Measurements from ENCODE around the gene FAM76B.
"Not testable (repeated sequence)": the region's sequence is repeated elsewhere in the genome, so short reads cannot be mapped to it uniquely, and the experiment has no call there.

FAM76B gene

GRCh38 chr11:95789506-95790122, at the start of gene FAM76B:
Gene FAM76B (minus strand): TSS chr11:95789782. CDS start chr11:95789478, 304 bp downstream.
- peak; percentile 64 for DNase-seq

DNA sequence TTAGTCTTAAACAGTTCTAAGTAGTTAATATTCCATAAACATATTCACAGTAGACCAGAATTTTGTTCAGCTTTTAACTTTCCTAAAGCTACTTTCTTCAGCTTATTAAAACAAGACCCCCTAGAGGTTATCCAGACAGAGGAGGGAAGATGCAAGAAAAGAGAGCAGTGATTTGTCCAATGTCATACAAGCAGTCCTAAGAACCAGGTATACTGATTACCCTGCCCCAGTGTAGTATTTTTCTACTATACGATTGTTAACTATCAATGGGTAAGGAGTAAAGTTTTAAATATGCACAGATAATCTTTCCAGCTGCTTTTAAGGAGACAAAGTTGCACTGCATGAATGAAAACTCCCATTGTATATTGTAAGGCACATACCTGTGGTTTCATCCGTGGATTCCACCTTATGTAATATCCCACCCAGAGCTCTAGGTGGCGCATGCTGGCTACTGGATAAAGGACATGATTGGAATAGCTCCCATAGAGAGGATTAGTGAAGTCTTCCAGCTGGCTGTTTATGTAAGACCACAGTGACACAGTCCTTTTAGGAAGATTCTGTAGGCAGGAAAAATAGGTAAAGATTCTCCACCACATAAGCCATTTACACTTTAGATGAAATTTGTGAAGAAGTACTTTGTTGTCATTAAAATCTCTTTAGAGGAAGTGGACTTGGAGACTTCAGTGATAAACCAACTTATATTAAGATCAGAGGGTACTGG, 46.3 kb upstream of the FAM76B start:
- no peak for DNase-seq

GRCh38 chr11:95835351-95835750, 45.8 kb upstream of the FAM76B start:
- no peak for DNase-seq

DNA sequence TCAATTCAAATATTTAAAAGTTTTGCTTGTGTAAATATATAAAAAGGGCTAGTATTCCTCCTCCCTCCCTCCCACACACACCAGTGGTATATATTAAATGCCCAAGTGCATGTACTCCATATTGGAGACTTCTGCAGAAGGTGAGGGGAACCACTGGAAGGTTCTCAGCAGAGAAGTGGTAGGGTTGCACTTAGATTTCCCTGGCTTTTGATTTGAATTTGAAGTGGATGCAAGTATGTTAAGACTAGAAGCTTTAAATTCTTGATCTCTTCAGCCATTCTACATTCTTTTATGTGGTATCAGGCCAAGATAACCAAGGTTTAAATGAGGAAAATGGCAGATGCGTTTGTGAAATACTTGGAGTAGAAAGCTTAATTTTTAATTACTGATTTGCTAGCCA, 43.8 kb upstream of the FAM76B start:
- DNase-seq, result no peak

- no peak for DNase-seq
Observed at GRCh38 chr11:95832763-95833162, 43.2 kb upstream of the FAM76B start.

GRCh38 chr11:95831198-95831883, 41.8 kb upstream of the FAM76B start:
- no peak for DNase-seq

- no peak for DNase-seq
Observed at GRCh38 chr11:95829580-95830259, 40.1 kb upstream of the FAM76B start.

DNA sequence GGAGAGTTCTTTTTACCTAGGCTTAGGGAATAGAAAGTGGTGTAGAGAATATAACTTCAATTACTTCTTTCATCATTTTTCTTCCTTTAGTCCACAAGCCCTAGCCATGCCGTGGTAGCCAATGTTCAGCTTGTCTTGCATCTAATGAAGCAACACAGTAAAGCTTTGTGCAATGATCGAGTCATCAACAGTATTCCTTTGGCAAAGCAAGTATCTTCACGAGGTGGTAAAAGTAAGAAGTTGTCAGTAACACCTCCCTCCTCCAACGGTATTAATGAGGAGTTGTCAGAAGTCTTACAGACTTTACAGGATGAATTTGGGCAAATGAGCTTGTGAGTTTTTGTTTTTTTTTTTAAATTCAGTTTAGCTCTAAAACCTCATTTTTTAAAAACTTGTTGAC, 38.1 kb upstream of the FAM76B start:
- DNase-seq, result no peak

DNA sequence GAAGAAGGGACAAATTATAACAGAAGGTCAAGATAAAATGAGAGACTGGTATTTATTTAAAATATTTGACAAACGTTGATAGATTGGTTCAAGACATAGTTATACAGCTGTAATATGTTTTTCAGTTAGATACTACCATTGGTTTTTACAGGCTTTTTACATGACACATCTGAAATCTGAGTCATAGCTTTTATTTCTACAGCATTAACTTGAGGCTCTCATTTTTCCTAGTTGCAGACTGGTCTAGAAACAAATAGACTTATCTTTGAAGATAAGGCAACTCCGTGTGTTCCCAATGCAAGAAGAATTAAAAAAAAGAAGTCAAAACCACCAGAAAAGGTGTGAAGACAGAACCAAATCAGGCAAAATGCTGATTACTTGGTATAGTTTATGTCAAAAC, 32.1 kb upstream of the FAM76B start:
- DNase-seq, result no peak

DNA sequence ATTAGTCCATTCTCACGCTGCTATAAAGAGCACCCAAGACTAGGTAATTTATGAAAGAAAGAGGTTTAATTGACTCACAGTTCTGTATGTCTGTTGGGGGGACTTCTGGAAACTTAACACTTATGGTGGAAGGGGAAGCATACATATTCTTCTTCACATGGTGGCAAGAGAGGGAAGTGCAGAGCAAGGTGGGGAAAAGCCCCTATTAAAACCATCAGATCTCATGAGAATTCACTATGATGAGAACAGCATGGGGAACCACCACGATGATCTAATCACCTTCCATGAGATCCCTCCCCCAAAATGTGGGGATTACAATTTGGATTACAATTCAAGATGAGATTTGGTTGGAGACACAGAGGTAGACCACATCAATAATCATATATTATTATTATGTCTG, 26.5 kb upstream of the FAM76B start:
- DNase-seq, result no peak

DNA sequence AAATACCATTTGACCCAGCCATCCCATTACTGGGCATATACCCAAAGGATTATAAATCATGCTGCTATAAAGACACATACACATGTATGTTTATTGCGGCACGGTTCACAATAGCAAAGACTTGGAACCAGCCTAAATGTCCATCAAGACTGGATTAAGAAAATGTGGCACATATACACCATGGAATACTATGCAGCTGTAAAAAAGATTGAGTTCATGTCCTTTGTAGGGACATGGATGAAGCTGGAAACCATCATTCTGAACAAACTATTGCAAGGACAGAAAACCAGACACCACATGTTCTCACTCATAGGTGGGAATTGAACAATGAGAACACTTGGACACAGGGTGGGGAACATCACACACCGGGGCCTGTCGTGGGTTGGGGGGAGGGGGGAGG, 21.5 kb upstream of the FAM76B start:
- DNase-seq, result not testable (repeated sequence)

GRCh38 chr11:95806464-95806863, 16.9 kb upstream of the FAM76B start:
- not testable (repeated sequence) for DNase-seq

- no peak for DNase-seq
Observed at GRCh38 chr11:95805869-95806268, 16.3 kb upstream of the FAM76B start.

DNA sequence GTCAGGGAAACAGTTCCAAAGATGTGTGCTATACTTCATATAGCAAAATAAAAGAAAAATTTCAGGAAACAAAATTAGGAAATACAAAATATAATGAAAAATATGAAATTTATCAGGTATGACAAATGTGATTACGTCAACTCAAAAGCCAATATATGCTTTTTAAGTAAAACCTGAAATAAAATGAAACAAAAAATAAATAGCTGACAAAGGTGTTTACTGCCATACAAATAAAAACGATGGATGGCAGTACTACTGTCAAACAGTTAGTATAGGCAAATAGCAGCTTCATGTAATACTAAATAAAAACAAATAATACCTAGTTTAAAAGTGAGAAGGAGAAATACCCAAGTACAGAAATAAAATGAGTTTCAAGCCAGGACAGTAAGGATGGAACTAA, 14.4 kb upstream of the FAM76B start:
- DNase-seq, result no peak

- no peak for DNase-seq
Observed at GRCh38 chr11:95802806-95803205, 13.2 kb upstream of the FAM76B start.

DNA sequence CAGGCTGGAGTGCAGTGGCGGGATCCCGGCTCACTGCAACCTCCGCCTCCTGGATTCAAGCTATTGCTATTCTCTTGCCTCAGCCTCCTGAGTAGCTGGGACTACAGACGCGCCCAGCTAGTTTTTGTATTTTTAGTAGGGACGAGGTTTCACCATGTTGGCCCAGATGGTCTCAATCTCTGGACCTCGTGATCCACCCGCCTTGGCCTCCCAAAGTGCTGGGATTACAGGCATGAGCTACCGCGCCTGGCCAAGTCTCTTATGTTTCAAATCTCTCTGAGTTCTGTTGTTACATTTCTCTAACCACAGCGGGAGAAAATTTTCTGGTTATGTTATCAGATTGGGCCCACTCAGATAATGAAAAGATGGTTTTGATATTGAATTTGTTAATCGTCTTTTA, 10.9 kb upstream of the FAM76B start:
- no peak for DNase-seq

DNA sequence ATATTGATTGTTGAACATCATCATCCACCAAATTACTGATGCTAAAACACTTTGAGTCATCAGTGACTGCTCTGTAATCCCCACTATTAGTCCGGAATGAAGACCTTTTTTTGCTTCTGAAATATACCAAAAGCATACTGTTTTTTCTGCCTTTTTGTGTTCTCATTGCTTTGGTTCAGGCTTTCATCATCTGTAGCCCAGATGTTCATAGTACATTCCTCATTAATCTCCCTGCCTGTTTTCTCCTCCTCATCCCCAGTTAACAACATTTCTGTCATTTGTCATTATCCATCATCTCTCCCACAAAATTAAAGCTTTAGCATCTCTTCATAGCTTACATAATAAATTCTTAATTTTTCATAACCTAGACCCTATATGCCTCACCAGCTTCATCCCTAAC, 10.0 kb upstream of the FAM76B start:
- no peak for DNase-seq

DNA sequence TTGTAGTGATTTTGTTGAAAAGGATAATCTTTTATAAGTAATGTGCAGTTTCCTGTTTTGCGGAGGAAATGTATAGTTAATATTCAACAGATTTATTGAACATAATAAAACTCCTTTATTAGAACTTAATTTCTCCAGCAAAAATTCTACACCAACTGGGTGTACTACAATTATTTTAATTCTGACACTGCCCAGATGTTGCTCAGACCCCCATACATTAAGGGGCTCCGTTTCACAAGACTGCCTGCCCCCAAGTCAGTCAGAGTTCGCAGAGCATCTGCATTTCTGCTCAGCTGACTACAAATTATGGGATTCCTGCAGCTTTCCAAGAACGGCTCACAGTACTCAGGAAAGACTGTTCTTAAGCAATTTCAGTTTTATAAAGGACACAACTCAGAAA, 6.9 kb upstream of the FAM76B start:
- DNase-seq, result no peak

DNA sequence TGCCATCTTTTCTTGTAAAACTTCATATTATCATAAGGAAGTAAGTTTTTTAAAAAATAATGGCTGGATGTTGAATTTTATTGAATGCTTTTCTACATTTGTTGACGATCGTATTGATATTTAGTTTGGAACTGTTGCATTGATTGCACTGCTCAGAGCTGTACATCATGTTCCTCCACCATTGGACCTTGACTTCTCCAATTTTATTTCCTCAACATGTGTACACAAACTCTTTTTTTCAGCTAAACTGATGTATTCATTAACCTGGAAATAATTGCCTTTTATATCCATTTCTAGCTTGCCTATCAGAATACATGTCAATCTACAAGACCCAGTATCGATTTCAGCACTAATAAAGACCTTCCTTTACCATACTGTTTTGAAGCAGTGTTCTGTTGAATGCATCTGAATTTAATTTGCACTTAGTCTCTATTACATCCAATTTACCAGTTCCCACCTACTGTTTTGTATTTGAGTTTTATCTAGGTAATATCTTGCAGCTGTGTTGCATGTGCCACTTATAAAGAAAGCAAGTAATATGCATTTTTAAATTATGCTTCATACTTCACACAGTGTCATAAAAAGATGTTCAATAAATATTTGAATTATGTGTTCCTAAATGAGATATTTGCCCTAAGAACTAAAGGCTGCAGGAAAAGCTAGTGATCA, 6.2 kb upstream of the FAM76B start:
- no peak for DNase-seq

DNA sequence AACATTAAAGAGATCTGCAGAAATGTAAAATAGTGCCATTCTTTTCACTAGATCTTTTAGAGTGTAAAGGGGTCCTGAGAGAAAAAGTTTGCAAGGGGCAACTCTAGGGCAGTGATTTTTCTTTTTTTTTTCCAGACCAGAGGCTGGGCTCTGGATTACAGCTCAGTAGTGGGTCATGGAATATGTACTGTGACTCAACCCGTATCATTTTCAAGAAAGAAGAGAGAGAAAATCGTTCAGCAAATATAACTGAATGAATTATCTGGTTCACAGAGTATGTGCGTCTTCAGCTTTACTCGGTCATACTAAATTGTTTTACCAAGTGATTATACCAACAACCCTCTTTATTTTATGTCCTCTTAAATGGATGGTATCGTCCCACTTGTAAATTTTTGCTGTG, 4.5 kb upstream of the FAM76B start:
- DNase-seq, result no peak

DNA sequence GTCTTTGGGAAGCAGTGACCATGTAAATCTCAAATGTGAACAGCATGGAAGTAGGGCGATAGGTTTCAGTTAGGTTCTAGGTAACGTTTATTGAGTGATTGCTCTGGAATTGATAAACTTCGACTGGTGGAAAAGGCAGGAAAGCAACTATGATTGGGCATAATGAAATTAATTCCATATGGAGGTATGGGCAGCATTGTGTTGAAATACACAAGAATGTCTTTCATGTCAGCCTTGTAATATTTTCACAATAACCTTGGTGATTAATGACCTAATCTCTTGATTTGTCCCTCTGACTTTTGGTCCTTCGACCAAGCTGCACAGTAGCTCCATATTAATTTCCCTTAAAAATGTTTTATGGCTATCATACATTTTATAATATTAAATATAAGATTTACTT, 3.5 kb upstream of the FAM76B start:
- DNase-seq, result no peak

GRCh38 chr11:95792700-95793099, 3.1 kb upstream of the FAM76B start:
- DNase-seq, result no peak

DNA sequence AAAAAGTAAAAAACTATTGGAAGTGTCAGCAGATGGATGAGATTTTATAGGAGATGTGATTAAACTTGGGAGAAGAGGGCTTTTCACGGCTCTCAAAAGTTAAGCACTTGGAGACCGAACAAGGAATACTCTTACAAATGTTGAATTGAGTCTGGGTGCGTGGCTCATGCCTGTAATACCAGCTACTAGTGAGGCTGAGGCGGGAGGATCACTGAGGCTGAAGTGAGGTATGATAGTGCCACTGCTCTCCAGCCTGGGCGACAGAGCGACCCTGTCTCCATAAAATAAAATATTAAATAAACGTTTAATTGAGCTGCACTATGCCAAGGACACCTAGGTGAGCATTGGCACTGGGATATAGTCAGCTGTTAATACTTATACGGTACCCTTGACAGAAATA, 2.6 kb upstream of the FAM76B start:
- no peak for DNase-seq
